HG03108 (cell line): Measurements from ENCODE around the gene LTBP2.
"Not testable (repeated sequence)": the region's sequence is repeated elsewhere in the genome, so short reads cannot be mapped to it uniquely, and the experiment has no call there.

Source experiments
- ATAC-seq: cut with Tn5 transposase; IDR thresholded peaks from one replicate; pipeline ENCODE4 v1.9.1; 2021; ENCODE audit warnings: moderate library complexity; ENCODE audit not compliant: unreplicated experiment

LTBP2 gene

DNA sequence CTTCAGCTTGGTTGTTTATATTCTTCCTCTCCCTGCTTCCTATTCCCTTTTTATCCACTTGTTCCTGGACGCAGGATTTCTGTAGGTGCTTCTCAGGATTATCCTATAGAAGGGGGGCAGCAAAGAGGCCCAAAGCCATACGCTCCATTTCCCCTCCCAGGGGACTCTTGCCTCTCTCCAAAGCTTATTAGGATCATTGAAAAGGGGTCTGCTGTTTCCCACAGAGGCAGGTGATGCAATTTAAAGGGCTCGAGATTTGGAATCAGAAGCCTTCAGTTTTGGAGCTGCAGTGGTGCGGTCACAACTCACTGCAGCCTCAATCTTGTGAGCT is 154.5 kb downstream of the LTBP2 start:
- ATAC-seq = no peak

DNA sequence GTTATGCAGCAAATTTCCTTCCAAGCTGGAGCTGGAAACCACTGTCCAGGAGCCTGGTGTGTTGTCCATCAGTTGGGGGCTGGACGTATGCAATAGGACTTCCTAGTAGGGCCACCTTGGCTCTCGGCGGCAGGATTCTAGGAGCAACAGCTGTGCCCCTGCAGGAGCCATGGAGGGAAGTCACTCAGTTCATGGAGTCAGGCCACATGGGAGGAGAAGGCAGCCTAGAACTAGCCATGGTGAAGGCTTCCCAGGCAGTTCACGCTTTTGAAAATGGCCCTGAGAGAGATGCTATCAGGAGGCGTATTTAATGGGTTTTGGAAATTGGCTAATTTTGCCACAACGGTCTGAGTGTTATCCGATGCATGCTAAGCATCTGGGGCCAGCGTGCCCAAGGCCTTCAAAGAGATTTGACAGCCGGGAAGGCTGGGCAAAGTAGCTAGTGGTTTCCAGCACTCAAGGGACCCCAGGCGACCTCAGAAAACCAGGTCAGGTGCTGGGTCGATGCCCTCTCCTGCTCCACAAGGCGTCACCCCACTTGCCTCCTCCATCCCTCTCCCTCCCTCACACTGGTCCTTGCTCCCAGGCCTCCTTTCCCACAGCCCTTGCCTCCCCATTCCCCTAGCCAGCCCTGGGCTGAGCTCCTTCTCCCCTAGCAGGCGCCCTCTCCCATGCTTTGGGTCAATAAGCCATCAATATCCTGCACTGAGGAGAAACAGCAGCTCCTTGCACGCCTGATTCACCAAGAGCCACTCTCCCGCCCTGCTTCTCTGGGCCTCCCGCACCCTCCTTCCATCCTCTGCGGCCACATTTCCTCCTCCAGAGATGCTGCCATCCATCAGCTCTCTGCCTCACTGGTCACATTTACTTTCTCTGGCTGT is 155.1 kb downstream of the LTBP2 start:
- no peak for ATAC-seq

DNA sequence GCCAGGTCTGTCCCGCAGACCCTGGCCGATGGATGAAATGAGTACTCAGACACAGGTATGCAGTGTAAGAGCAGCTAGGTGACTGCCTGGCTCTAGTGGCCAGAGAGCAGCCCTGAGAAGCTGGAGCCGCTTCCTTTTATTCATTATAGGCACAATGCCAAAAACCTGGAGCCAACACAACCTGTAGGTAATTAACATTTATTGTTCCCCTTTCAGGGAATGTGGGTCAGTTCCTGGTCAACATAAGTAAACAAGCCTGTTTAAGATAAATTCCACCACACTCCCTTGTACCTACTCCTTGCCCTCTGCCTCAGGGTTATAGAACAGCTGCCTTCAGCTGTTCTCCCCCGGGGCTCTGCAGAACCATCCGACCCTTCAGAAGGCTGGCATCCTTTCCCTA is 157.6 kb downstream of the LTBP2 start:
- ATAC-seq = not testable (repeated sequence)
